OCI-LY1 (cell line): ENCODE results near the gene LRRC8D.

ENCODE experiments used
- H2AFZ ChIP-seq: fragments of 200-600 bp; sonication (generic), shearing (Covaris generic); 2 replicates; pipeline ENCODE4 v1.6.0; 2014; ENCODE audit warnings: antibody characterized with exemption, mild to moderate bottlenecking, low read length
- H3F3A ChIP-seq: fragments of 200-600 bp; sonication (generic), shearing (Covaris generic); 2 replicates; pipeline ENCODE4 v1.6.0; 2014; ENCODE audit warnings: mild to moderate bottlenecking, antibody characterized with exemption, low read length, moderate library complexity; ENCODE audit not compliant: insufficient read depth
- H3K27ac ChIP-seq: fragments of 200-600 bp; sonication (generic); 2 replicates; pipeline ENCODE4 v1.5.1; 2014; ENCODE audit warnings: low read length, mixed run types, mild to moderate bottlenecking, low read depth; ENCODE audit not compliant: poor library complexity, severe bottlenecking
- H3K27me3 ChIP-seq: fragments of 200-600 bp; sonication (generic); 2 replicates; pipeline ENCODE4 v1.6.0; 2014; ENCODE audit warnings: antibody characterized with exemption, mild to moderate bottlenecking, low read length, moderate library complexity; ENCODE audit not compliant: insufficient read depth
- H3K36me3 ChIP-seq: fragments of 200-600 bp; sonication (generic); 2 replicates; pipeline ENCODE4 v1.6.1; 2014; ENCODE audit warnings: mild to moderate bottlenecking, antibody characterized with exemption, low read length, moderate library complexity, mixed read lengths; ENCODE audit not compliant: insufficient read depth
- H3K4me1 ChIP-seq: fragments of 200-600 bp; sonication (generic); 2 replicates; pipeline ENCODE4 v1.5.1; 2014; ENCODE audit warnings: mild to moderate bottlenecking, low read length, moderate library complexity; ENCODE audit not compliant: insufficient read depth, severe bottlenecking
- H3K4me2 ChIP-seq: fragments of 200-600 bp; sonication (generic), shearing (Covaris generic); 2 replicates; pipeline ENCODE4 v1.6.1; 2014; ENCODE audit warnings: low read length
- H3K4me3 ChIP-seq: fragments of 200-600 bp; sonication (generic); 2 replicates; pipeline ENCODE4 v1.5.1; 2014; ENCODE audit warnings: low read length, low read depth, mild to moderate bottlenecking, mixed read lengths; ENCODE audit not compliant: poor library complexity, severe bottlenecking
- H3K79me2 ChIP-seq: fragments of 200-600 bp; shearing (Covaris generic); 2 replicates; pipeline ENCODE4 v1.6.1; 2016; ENCODE audit warnings: mixed run types, low read length, mixed read lengths; ENCODE audit not compliant: insufficient read depth
- H3K9ac ChIP-seq: fragments of 200-600 bp; sonication (generic), shearing (Covaris generic); 2 replicates; pipeline ENCODE4 v1.6.1; 2014; ENCODE audit warnings: mild to moderate bottlenecking, low read length, mixed read lengths
- H3K9me2 ChIP-seq: fragments of 200-600 bp; sonication (generic), shearing (Covaris generic); 2 replicates; pipeline ENCODE4 v1.6.1; 2014; ENCODE audit warnings: low read depth, mild to moderate bottlenecking, low read length, mixed read lengths
- H3K9me3 ChIP-seq: fragments of 200-600 bp; shearing (Covaris generic); 2 replicates; pipeline ENCODE4 v1.6.1; 2014; ENCODE audit warnings: low read length, mixed read lengths
- H4K20me1 ChIP-seq: fragments of 200-600 bp; sonication (generic), shearing (Covaris generic); 2 replicates; pipeline ENCODE4 v1.6.0; 2016; ENCODE audit warnings: mild to moderate bottlenecking, low read length; ENCODE audit not compliant: insufficient read depth
- EZH2 ChIP-seq: fragments of 200-600 bp; sonication (generic), shearing (Covaris generic); IDR thresholded peaks from 2 replicates; pipeline ENCODE4 v1.8.0; 2017; ENCODE audit warnings: borderline replicate concordance, mixed run types, mild to moderate bottlenecking, antibody characterized with exemption, low read length, moderate library complexity, mixed read lengths
- TF ChIP-seq, protein P1 (sequence below): fragments of 200-600 bp; sonication (generic), shearing (Covaris generic); IDR thresholded peaks from 2 replicates; pipeline ENCODE4 v1.5.1; 2017; ENCODE audit warnings: mild to moderate bottlenecking, antibody characterized with exemption, low read length, moderate library complexity, mixed read lengths

The LRRC8D gene

DNA sequence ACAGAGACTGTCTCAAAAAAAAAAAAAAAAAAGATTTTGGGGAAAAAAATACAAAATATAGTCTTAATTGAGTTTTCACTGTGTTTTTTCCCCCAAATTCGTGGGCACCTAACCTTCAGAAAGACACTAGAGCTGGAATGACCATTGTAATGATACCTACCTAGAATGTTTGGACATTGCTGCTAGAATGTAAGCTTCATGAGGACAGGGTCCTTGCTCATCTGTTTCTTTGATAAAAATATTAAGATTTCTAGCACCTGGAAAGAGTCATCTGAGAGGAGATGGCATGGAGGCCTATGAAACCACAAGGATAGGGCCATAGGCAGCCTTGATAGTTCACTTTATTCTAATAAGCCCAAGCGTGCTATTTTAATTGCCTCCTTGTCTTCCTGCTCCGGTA lies 6.5 kb downstream of the LRRC8D start:
- Histone ChIP-seq H3K27me3 (no peaks in the 10 kb centered on the region), H2AFZ (no peak overlapping the region), H4K20me1 (no peaks in the 10 kb centered on the region), H3K4me1 (peaks cover 24% of the 10 kb centered on the region), H3F3A (no peaks in the 10 kb centered on the region), H3K9ac (no peak overlapping the region), H3K4me3 (no peak overlapping the region), H3K9me2 (no peaks in the 10 kb centered on the region), H3K79me2 (peaks cover 13% of the 10 kb centered on the region; the same call in 1 of the 2 replicates), H3K36me3 (peaks cover 21% of the 10 kb centered on the region), H3K27ac (no peak overlapping the region), H3K9me3 (no peaks in the 10 kb centered on the region), H3K4me2 (no peak overlapping the region)
- TF ChIP-seq, protein P1, sequence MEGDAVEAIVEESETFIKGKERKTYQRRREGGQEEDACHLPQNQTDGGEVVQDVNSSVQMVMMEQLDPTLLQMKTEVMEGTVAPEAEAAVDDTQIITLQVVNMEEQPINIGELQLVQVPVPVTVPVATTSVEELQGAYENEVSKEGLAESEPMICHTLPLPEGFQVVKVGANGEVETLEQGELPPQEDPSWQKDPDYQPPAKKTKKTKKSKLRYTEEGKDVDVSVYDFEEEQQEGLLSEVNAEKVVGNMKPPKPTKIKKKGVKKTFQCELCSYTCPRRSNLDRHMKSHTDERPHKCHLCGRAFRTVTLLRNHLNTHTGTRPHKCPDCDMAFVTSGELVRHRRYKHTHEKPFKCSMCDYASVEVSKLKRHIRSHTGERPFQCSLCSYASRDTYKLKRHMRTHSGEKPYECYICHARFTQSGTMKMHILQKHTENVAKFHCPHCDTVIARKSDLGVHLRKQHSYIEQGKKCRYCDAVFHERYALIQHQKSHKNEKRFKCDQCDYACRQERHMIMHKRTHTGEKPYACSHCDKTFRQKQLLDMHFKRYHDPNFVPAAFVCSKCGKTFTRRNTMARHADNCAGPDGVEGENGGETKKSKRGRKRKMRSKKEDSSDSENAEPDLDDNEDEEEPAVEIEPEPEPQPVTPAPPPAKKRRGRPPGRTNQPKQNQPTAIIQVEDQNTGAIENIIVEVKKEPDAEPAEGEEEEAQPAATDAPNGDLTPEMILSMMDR, result no peak
- TF ChIP-seq EZH2, result no peak

DNA sequence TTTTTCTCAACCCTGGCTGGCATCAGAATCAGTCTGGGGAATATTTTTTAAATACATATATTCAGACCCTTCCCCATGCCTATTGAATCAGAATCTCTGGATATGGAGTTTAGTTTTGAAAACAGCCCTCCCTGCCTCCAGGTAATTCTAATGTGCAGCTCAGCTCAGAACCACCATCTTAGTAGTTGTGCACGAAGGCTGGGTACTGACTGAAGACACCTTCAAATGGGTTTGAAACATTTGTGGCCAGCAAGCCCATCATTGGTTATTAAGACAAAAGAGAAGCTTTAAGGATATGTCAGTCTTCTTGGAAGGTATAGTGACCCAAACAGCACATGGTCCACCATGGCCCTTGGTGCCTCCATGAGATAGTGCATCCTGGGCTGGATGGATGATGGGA lies 7.1 kb downstream of the LRRC8D start:
- Histone ChIP-seq H3K27ac (no peak overlapping the region), H3K9me3 (no peaks in the 10 kb centered on the region), H2AFZ (no peak overlapping the region), H3K4me3 (no peak overlapping the region), H3K4me2 (no peak overlapping the region), H3K9ac (no peak overlapping the region), H3K36me3 (peaks cover 21% of the 10 kb centered on the region), H3F3A (no peaks in the 10 kb centered on the region), H3K27me3 (no peaks in the 10 kb centered on the region), H3K4me1 (peaks cover 19% of the 10 kb centered on the region), H3K9me2 (no peaks in the 10 kb centered on the region), H4K20me1 (no peaks in the 10 kb centered on the region), H3K79me2 (peaks cover 7% of the 10 kb centered on the region; the same call in 1 of the 2 replicates)
- TF ChIP-seq, protein P1, result no peak
- no peak for TF ChIP-seq EZH2

DNA sequence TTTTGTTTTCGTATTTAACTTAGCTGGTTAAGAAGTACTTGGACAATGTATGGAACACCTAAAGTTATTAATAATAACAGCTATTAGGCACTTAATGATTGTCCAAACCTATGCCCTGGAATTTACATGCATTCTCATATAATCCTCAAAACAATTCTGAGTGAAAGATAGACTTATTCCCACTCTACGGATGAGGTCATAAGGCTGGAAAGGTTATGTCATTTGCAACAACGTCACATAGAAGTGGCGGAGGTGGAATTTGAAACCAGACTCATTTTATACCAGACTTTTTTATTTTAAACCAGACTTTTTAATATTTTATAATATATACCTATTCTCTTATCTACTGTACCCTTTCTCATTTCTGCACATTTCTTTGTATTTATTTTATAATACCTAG lies 8.4 kb downstream of the LRRC8D start:
- no peak for TF ChIP-seq EZH2
- TF ChIP-seq, protein P1, result no peak

More for the DNA sequence above, 8.4 kb downstream of the LRRC8D start:
- peaks cover 21% of the 10 kb centered on the region for H3K36me3 ChIP-seq
- no peaks in the 10 kb centered on the region for H4K20me1 ChIP-seq
- H3K4me1 ChIP-seq, result peaks cover 6% of the 10 kb centered on the region
- peaks cover 5% of the 10 kb centered on the region; the same call in 1 of the 2 replicates for H3K79me2 ChIP-seq
- no peak overlapping the region for H3K4me2 ChIP-seq
- H3K9ac ChIP-seq, result no peak overlapping the region
- H3K9me2 ChIP-seq, result no peaks in the 10 kb centered on the region
- no peak overlapping the region for H3K27ac ChIP-seq
- no peak overlapping the region for H3K4me3 ChIP-seq
- H2AFZ ChIP-seq, result no peak overlapping the region
- no peaks in the 10 kb centered on the region for H3K27me3 ChIP-seq
- H3F3A ChIP-seq, result no peaks in the 10 kb centered on the region
- no peaks in the 10 kb centered on the region for H3K9me3 ChIP-seq
